ENCODE data around the gene MORN1. TPM values are rescaled to one million over a fixed set of nuclear protein-coding genes. Genes with fewer than 3 reads are reported as not detected.

Gene MORN1
- polyA plus RNA-seq, 1 of the 3 experiments (the other 2 are of a cell fraction): 16.3 TPM

DNA sequence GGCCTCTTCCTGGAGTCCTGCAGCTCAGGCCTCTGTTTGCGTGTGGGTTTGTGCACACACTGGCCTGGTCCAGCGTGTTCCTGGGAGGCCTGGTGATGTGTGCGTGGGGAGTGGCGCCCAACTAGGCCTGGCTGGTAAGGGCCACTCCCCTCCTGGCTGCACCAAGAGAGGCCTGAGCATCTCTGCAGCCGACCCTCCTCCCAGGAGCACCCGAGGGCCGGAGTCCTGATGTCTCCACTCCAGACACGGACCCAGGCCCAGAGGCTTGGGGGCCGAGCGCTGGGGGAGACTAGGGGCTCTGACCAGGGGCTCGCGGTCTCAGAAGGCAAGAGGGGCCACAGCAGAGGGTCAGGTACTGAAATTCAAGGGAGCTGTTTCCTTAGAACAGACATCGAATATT is 33.3 kb downstream of the MORN1 start:
- 86% methylated on average over 10 of the region's 13 CpGs for WGBS (ENCODE audit: low lambda C conversion rate)
- CTCF ChIA-PET: interaction anchor here (0.9 to 1.4 kb wide), 2 partner anchors 24 to 162 kb away, joined by 3 to 5 read pairs; no protein-coding TSS in a partner anchor

DNA sequence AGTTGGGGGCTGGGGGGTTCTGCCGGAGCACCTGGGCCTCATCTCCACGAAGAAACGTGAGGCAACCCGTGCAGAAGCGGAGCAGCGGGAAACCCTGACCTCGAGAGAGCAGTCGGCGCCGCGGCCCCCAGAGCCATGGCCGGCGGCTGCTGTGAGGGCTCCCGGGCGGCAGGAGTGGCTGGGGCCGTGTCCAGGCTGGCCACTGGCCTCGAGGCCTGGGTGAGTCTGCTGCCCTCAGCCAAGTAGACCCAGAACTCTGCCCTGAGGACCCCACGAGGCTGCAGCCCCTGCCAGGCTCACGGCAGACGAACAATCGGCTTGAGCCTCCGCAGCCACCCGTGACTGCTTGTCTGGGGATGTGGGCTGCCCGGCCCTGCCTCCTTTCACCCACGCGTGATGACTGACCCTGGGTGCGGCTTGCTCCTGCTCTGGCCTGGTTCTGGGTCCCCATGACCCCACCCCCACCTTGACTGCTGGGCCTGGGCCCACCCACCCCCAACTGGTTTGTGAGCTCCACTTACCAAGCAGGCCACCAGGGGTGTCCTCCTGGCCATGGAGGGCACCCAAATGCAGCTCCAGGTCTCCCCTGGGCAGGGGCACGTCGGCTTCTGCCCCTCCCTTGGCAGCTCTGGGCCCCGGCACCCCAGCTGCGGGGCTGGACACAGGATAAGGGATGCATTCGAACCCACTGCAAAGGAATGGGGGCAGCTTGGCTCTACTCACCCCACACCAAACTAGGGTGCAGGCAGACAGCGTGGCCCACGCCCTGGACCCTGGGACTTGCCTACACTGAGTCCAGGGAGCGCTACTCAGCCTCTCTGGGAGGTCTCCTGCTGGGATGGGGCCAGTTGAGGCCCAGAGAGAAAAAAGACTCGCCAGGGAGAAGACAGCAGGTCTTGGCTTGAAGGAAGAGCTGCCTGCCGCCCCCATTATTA is 34.2 kb downstream of the MORN1 start:
- no peaks in the 10 kb centered on the region for H3K9me2 ChIP-seq
- no peak overlapping the region for H3K27ac ChIP-seq (ENCODE audit: low read depth in 2 of 2, low read length in 1 of 2)
- TF ChIP-seq TAF1 (IDR thresholded peaks at IDR 0.05; ENCODE audit: borderline replicate concordance, low read depth, low read length): no peak
- no peak overlapping the region for H2AFZ ChIP-seq (ENCODE audit: low read depth)
- H3F3A ChIP-seq (replicated peaks; ENCODE audit: insufficient read depth): no peaks in the 10 kb centered on the region
- CTCF ChIA-PET: interaction anchor here (0.9 to 1.4 kb wide), 2 partner anchors 25 to 161 kb away, joined by 3 to 5 read pairs; no protein-coding TSS in a partner anchor
- no peaks in the 10 kb centered on the region for H3K36me3 ChIP-seq (replicated peaks in 1 of 2; ENCODE audit: control insufficient read depth in 1 of 2, insufficient read depth in 2 of 2, low read length in 1 of 2)
- POLR2A ChIA-PET: no interaction called here
- 85% methylated on average over 10 of the region's 37 CpGs for WGBS (ENCODE audit: low lambda C conversion rate)
- no peak overlapping the region for H3K9ac ChIP-seq
- no peaks in the 10 kb centered on the region for H4K20me1 ChIP-seq (ENCODE audit: insufficient read depth)
- no peaks in the 10 kb centered on the region for H3K27me3 ChIP-seq (ENCODE audit: insufficient read depth)
- H3K4me1 ChIP-seq (ENCODE audit: control insufficient read depth in 1 of 2, insufficient read depth in 2 of 2, low read depth in 1 of 2, low read length in 1 of 2): no peaks in the 10 kb centered on the region; a peak in 1 of 4 replicates
- no peak for DNase-seq
- no peak overlapping the region for H3K4me2 ChIP-seq
- H3K9me3 ChIP-seq: no peaks in the 10 kb centered on the region
- no peaks in the 10 kb centered on the region for H3K79me2 ChIP-seq (ENCODE audit: insufficient read depth)
- no peak overlapping the region for H3K4me3 ChIP-seq (ENCODE audit: low read depth in 2 of 2, low read length in 1 of 2)

More for the DNA sequence above, 33.3 kb downstream of the MORN1 start:
- no peaks in the 10 kb centered on the region for H3K27me3 ChIP-seq (ENCODE audit: insufficient read depth)
- H3K9me3 ChIP-seq: no peaks in the 10 kb centered on the region
- no peaks in the 10 kb centered on the region for H3K36me3 ChIP-seq (replicated peaks in 1 of 2; ENCODE audit: control insufficient read depth in 1 of 2, insufficient read depth in 2 of 2, low read length in 1 of 2)
- H3K9me2 ChIP-seq: no peaks in the 10 kb centered on the region
- TF ChIP-seq RXRA (IDR thresholded peaks at IDR 0.05; ENCODE audit: borderline replicate concordance, low read depth) (no peak), TEAD4 (IDR thresholded peaks at IDR 0.05; ENCODE audit: borderline replicate concordance, insufficient read depth) (no peak), RCOR1 (IDR thresholded peaks at IDR 0.05; ENCODE audit: low read length) (no peak), CHD2 (IDR thresholded peaks at IDR 0.05; ENCODE audit: low read length, partially characterized antibody) (no peak), YY1 (IDR thresholded peaks at IDR 0.05; ENCODE audit: low read depth) (no peak), JUND (IDR thresholded peaks at IDR 0.05) (no peak), SIN3A (IDR thresholded peaks at IDR 0.05; ENCODE audit: borderline replicate concordance, low read depth, low read length) (no peak), POLR2AphosphoS5 (IDR thresholded peaks at IDR 0.05; ENCODE audit: low read depth, low read length) (no peak), MXI1 (IDR thresholded peaks at IDR 0.05; ENCODE audit: low read depth, low read length) (no peak), TCF12 (IDR thresholded peaks at IDR 0.05) (no peak), MEF2A (IDR thresholded peaks at IDR 0.05; ENCODE audit: borderline replicate concordance, low read depth) (no peak), FOXM1 (IDR thresholded peaks at IDR 0.05; ENCODE audit: low read depth) (no peak), RAD21 (IDR thresholded peaks at IDR 0.05; ENCODE audit: low read length) (no peak)
- TF ChIP-seq, protein P1, sequence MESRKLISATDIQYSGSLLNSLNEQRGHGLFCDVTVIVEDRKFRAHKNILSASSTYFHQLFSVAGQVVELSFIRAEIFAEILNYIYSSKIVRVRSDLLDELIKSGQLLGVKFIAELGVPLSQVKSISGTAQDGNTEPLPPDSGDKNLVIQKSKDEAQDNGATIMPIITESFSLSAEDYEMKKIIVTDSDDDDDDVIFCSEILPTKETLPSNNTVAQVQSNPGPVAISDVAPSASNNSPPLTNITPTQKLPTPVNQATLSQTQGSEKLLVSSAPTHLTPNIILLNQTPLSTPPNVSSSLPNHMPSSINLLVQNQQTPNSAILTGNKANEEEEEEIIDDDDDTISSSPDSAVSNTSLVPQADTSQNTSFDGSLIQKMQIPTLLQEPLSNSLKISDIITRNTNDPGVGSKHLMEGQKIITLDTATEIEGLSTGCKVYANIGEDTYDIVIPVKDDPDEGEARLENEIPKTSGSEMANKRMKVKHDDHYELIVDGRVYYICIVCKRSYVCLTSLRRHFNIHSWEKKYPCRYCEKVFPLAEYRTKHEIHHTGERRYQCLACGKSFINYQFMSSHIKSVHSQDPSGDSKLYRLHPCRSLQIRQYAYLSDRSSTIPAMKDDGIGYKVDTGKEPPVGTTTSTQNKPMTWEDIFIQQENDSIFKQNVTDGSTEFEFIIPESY (IDR thresholded peaks at IDR 0.05; ENCODE audit: borderline replicate concordance, low read depth): no peak
- H3K27ac ChIP-seq (ENCODE audit: low read depth in 2 of 2, low read length in 1 of 2): no peak overlapping the region
- no peaks in the 10 kb centered on the region for H4K20me1 ChIP-seq (ENCODE audit: insufficient read depth)
- H2AFZ ChIP-seq (ENCODE audit: low read depth): no peak overlapping the region
- no peak for DNase-seq
- H3K4me1 ChIP-seq (ENCODE audit: control insufficient read depth in 1 of 2, insufficient read depth in 2 of 2, low read depth in 1 of 2, low read length in 1 of 2): no peaks in the 10 kb centered on the region; a peak in 1 of 4 replicates
- H3K4me3 ChIP-seq (ENCODE audit: low read depth in 2 of 2, low read length in 1 of 2): no peak overlapping the region
- no peaks in the 10 kb centered on the region for H3F3A ChIP-seq (replicated peaks; ENCODE audit: insufficient read depth)
- no peak overlapping the region for H3K9ac ChIP-seq
- H3K79me2 ChIP-seq (ENCODE audit: insufficient read depth): no peaks in the 10 kb centered on the region
- no peak overlapping the region for H3K4me2 ChIP-seq
- POLR2A ChIA-PET: no interaction called here

Measured in SK-N-SH (cell line).